ENCODE data around the gene LUZP1. TPM values are rescaled to one million over a fixed set of nuclear protein-coding genes. Genes with fewer than 3 reads are reported as not detected.

The LUZP1 gene
- total RNA-seq, 1 experiment from 2014 or later = 40.2 TPM

GRCh38 chr1:23125489-23125888 lies 43.2 kb downstream of the LUZP1 start:
- ChIA-PET CTCF (no interaction called here), POLR2A (no interaction called here)
- Histone ChIP-seq H3K27ac (ENCODE audit: low read length) (peak overlapping the region; percentile 17; the same call in 1 of the 2 replicates), H3K4me3 (ENCODE audit: low read depth in 2 of 2, low read length in 2 of 2) (no peak overlapping the region), H3K4me1 (ENCODE audit: control insufficient read depth, insufficient read depth, low read length) (peaks cover 43% of the 10 kb centered on the region), H3K27me3 (ENCODE audit: control insufficient read depth, insufficient read depth, low read length) (no peaks in the 10 kb centered on the region), H3K9me3 (ENCODE audit: control insufficient read depth, insufficient read depth, low read depth, low read length) (no peaks in the 10 kb centered on the region), H3K36me3 (ENCODE audit: control insufficient read depth, insufficient read depth, low read length) (no peaks in the 10 kb centered on the region)
- intact Hi-C loops (cut with micrococcal nuclease; ENCODE audit: unreplicated experiment) (no loop called here), in situ Hi-C loops (cut with HindIII; ENCODE audit: low pct_unique_long_range_greater_than_20kb, low sequenced_read_pairs) (no loop called here)
- no TSS peak for BruUV-seq (replicated peaks)
- DNase-seq (ENCODE audit: low read depth, low spot score) (no peak), ATAC-seq (no peak)
- no peak for TF ChIP-seq POLR2AphosphoS5 (IDR thresholded peaks at IDR 0.05; ENCODE audit: low read depth, low read length)
- no peak for TF ChIP-seq TCF7L2 (IDR thresholded peaks at IDR 0.05; ENCODE audit: low read depth, low read length)
- TF ChIP-seq CTCF (IDR thresholded peaks at IDR 0.05) = no peak

- H3K4me1 ChIP-seq (ENCODE audit: control insufficient read depth, insufficient read depth, low read length) = peaks cover 48% of the 10 kb centered on the region
Measured at GRCh38 chr1:23124259-23125026, 44.2 kb downstream of the LUZP1 start.

More at GRCh38 chr1:23124259-23125026, 44.2 kb downstream of the LUZP1 start:
- intact Hi-C loops (cut with micrococcal nuclease; ENCODE audit: unreplicated experiment) (no loop called here), in situ Hi-C loops (cut with HindIII; ENCODE audit: low pct_unique_long_range_greater_than_20kb, low sequenced_read_pairs) (no loop called here)
- no peak for DNase-seq (ENCODE audit: low read depth, low spot score)
- POLR2A ChIA-PET = no interaction called here
- Histone ChIP-seq H3K27me3 (ENCODE audit: control insufficient read depth, insufficient read depth, low read length) (no peaks in the 10 kb centered on the region), H3K4me3 (ENCODE audit: low read depth in 2 of 2, low read length in 2 of 2) (no peak overlapping the region), H3K9me3 (ENCODE audit: control insufficient read depth, insufficient read depth, low read depth, low read length) (no peaks in the 10 kb centered on the region), H3K36me3 (ENCODE audit: control insufficient read depth, insufficient read depth, low read length) (no peaks in the 10 kb centered on the region), H3K27ac (ENCODE audit: low read length) (no peak overlapping the region; the same call in 1 of the 2 replicates)
- CTCF ChIA-PET = no interaction called here
- ATAC-seq = no peak
- TF ChIP-seq TCF7L2 (IDR thresholded peaks at IDR 0.05; ENCODE audit: low read depth, low read length) (no peak), CTCF (IDR thresholded peaks at IDR 0.05) (no peak), POLR2AphosphoS5 (IDR thresholded peaks at IDR 0.05; ENCODE audit: low read depth, low read length) (no peak), REST (IDR thresholded peaks at IDR 0.05; ENCODE audit: insufficient read depth in 1 of 2, low read depth in 2 of 2, low read length in 1 of 2) (no peak), SIN3A (IDR thresholded peaks at IDR 0.05; ENCODE audit: borderline replicate concordance, insufficient read depth, low read depth, low read length) (no peak)
- BruUV-seq (replicated peaks) = no TSS peak

Data from Panc1 (cell line).